H1 (cell line): ENCODE measurements around the gene ACADSB.

ENCODE experiments used
- CHD2 ChIP-seq: IDR thresholded peaks from 2 replicates; pipeline ENCODE4 v1.6.1; 2012; ENCODE audit warnings: low read length, improper control_type of control experiment
- CREB1 ChIP-seq: IDR thresholded peaks from 2 replicates; pipeline ENCODE4 v1.6.1; 2012; ENCODE audit warnings: inconsistent platforms
- CTCF ChIP-seq, 3 experiments: IDR thresholded peaks; 1 replicate in 2 of 3; 2 replicates in 1 of 3; pipeline versions ENCODE4 v1.5.1 to v1.6.1; 2011; ENCODE audit warnings: low read length in 3 of 3, mild to moderate bottlenecking in 3 of 3, inconsistent platforms in 2 of 3, low read depth in 1 of 3, moderate library complexity in 1 of 3; ENCODE audit not compliant: insufficient read depth in 1 of 3; ENCODE audit errors: control extremely low read depth in 1 of 3
- EP300 ChIP-seq, 2 experiments: IDR thresholded peaks; 1 replicate in 1 of 2; 2 replicates in 1 of 2; pipeline ENCODE4 v1.6.1; 2011 to 2012; ENCODE audit warnings: low read depth in 2 of 2, low read length in 2 of 2, mild to moderate bottlenecking in 2 of 2, borderline replicate concordance in 1 of 2, inconsistent platforms in 1 of 2, moderate library complexity in 1 of 2
- EZH2 ChIP-seq: fragments of 200-600 bp; sonication (generic); IDR thresholded peaks from 2 replicates; pipeline ENCODE4 v1.7.1; 2012; ENCODE audit warnings: low read depth, mild to moderate bottlenecking, moderate library complexity, low read length, inconsistent platforms; ENCODE audit not compliant: severe bottlenecking
- HDAC6 ChIP-seq: IDR thresholded peaks from one replicate; pipeline ENCODE4 v1.7.1; 2012; ENCODE audit warnings: low read depth, mild to moderate bottlenecking, inconsistent platforms, low read length, moderate library complexity
- RAD21 ChIP-seq, 2 experiments: IDR thresholded peaks in 1 of 2; conservative IDR thresholded peaks in 1 of 2; 2 replicates each; pipeline ENCODE4 v1.6.1; 2011; ENCODE audit warnings: low read depth in 2 of 2, low read length in 2 of 2, improper control_type of control experiment in 1 of 2, inconsistent platforms in 1 of 2, mild to moderate bottlenecking in 1 of 2, moderate library complexity in 1 of 2
- SIN3A ChIP-seq, 2 experiments: IDR thresholded peaks in 1 of 2; conservative IDR thresholded peaks in 1 of 2; 2 replicates each; pipeline ENCODE4 v1.6.1; 2011 to 2012; ENCODE audit warnings: low read length in 2 of 2, improper control_type of control experiment in 1 of 2, low read depth in 1 of 2, mild to moderate bottlenecking in 1 of 2
- TAF7 ChIP-seq: optimal IDR thresholded peaks from 2 replicates; pipeline ENCODE3; 2011; ENCODE audit warnings: low read depth, mild to moderate bottlenecking, inconsistent platforms, low read length, moderate library complexity, borderline replicate concordance
- USF2 ChIP-seq: IDR thresholded peaks from 2 replicates; pipeline ENCODE4 v1.6.1; 2011; ENCODE audit warnings: low read length, improper control_type of control experiment
- YY1 ChIP-seq: IDR thresholded peaks from 2 replicates; pipeline ENCODE4 v1.6.1; 2011; ENCODE audit warnings: low read depth, mild to moderate bottlenecking, low read length
- TF ChIP-seq, protein P1 (sequence below): IDR thresholded peaks from 2 replicates; pipeline ENCODE4 v1.6.1; 2012; ENCODE audit warnings: inconsistent platforms

DNA sequence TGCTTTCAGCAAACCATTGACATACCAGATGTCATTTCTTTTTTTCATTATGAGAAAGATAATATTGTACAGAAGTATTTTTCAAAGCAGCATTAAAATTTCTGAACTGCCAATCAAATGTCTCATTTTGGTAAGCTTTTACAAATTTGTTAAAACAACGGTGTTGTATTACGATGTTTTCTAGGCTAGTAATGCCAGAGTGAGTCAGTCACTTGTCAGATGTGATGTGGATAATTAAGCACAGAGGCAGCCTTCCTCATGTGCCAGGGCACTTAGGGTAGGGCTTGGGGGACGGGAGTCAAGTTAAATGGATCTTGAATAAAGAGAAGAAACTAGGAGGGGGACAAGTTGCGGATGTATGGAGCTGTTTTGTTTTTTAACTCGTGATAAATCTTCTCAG lies 18.5 kb upstream of the ACADSB start:
- TF ChIP-seq CTCF (IDR thresholded peaks at IDR 0.05; ENCODE audit: control extremely low read depth in 1 of 3, insufficient read depth in 1 of 3, low read depth in 1 of 3, low read length in 3 of 3): no peak
- no peak for TF ChIP-seq YY1
- no peak for TF ChIP-seq RAD21 (IDR thresholded peaks at IDR 0.05 in 1 of 2, conservative IDR thresholded peaks at IDR 0.05 in 1 of 2; ENCODE audit: low read depth in 2 of 2, low read length in 2 of 2)
- TF ChIP-seq CHD2: no peak
- TF ChIP-seq USF2: no peak
- no peak for TF ChIP-seq EZH2
- TF ChIP-seq, protein P1, sequence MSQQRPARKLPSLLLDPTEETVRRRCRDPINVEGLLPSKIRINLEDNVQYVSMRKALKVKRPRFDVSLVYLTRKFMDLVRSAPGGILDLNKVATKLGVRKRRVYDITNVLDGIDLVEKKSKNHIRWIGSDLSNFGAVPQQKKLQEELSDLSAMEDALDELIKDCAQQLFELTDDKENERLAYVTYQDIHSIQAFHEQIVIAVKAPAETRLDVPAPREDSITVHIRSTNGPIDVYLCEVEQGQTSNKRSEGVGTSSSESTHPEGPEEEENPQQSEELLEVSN: no peak
- TF ChIP-seq CREB1: no peak
- no peak for TF ChIP-seq EP300 (IDR thresholded peaks at IDR 0.05; ENCODE audit: borderline replicate concordance in 1 of 2, low read depth in 2 of 2, low read length in 2 of 2)
- no peak for TF ChIP-seq HDAC6
- no peak for TF ChIP-seq SIN3A (conservative IDR thresholded peaks at IDR 0.05 in 1 of 2, IDR thresholded peaks at IDR 0.05 in 1 of 2; ENCODE audit: low read depth in 1 of 2, low read length in 2 of 2)
- TF ChIP-seq TAF7: no peak
